Ishikawa (cell line): ENCODE results near the gene C5.

Experiments
- CEBPB ChIP-seq: IDR thresholded peaks from 2 replicates; pipeline ENCODE4 v1.6.1; 2012
- CREB1 ChIP-seq: IDR thresholded peaks from 2 replicates; pipeline ENCODE4 v1.6.1; 2012; ENCODE audit warnings: low read depth
- EGR1 ChIP-seq: IDR thresholded peaks from 2 replicates; pipeline ENCODE4 v1.6.1; 2012
- EP300 ChIP-seq: IDR thresholded peaks from 2 replicates; pipeline ENCODE4 v1.6.1; 2012; ENCODE audit warnings: borderline replicate concordance
- FOXM1 ChIP-seq: IDR thresholded peaks from 2 replicates; pipeline ENCODE4 v1.6.1; 2012; ENCODE audit warnings: low read depth, borderline replicate concordance
- NFIC ChIP-seq: IDR thresholded peaks from 2 replicates; pipeline ENCODE4 v1.6.1; 2012
- RAD21 ChIP-seq: IDR thresholded peaks from 2 replicates; pipeline ENCODE4 v1.6.1; 2012; ENCODE audit warnings: low read depth
- TAF1 ChIP-seq: IDR thresholded peaks from 2 replicates; pipeline ENCODE4 v1.6.1; 2012; ENCODE audit warnings: low read depth, mild to moderate bottlenecking
- TCF12 ChIP-seq: IDR thresholded peaks from 2 replicates; pipeline ENCODE4 v1.6.1; 2012; ENCODE audit warnings: low read depth
- TEAD4 ChIP-seq: IDR thresholded peaks from 2 replicates; pipeline ENCODE4 v1.6.1; 2012
- YY1 ChIP-seq: IDR thresholded peaks from 2 replicates; pipeline ENCODE4 v1.6.1; 2012; ENCODE audit warnings: low read depth
- ZBTB7A ChIP-seq: IDR thresholded peaks from 2 replicates; pipeline ENCODE4 v1.6.1; 2012; ENCODE audit warnings: low read depth
- TF ChIP-seq, protein P1 (sequence below): IDR thresholded peaks from 2 replicates; pipeline ENCODE4 v1.6.1; 2012; ENCODE audit warnings: low read depth, mild to moderate bottlenecking
- TF ChIP-seq, protein P2 (sequence below): IDR thresholded peaks from 2 replicates; pipeline ENCODE4 v1.6.1; 2012
- TF ChIP-seq, protein P3 (sequence below): IDR thresholded peaks from 2 replicates; pipeline ENCODE4 v1.6.1; 2012

Gene C5

DNA sequence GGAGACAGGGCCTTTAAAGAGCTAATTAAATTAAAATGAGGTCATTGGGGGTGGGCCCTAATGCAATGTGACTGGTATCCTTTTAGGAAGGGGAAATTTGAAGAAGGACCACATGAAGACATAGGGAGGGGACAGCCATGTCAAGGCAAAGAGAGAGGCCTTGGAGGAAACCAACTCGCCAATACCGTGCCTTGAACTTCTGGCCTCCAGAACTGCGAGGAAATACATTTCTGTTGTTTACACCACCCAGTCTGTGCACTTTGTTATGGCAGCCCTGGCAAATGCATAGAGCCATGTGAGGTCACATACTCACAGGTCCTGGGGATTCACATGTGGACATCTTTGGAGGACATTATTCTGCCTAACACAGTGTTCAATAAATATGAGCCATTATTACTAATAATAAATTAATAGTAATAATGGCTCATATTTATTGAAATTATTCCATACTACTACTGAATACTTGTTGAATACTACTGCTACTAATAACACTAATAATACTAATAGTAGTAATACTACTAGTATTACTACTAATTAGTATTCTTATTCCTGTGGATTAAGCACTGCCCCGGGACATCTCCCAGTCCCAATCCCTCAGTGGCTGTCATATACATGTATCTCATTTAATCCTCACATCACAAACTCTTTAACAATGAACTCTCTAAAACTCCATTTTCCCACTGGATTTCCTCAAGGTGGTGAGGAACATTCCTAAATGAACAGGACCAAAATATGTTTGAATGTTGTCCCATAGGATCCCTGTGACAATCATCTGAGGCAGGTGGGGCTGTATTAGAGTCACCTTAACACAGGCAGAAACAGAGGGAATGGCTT is 131.9 kb downstream of the C5 start:
- no peak for TF ChIP-seq RAD21
- TF ChIP-seq, protein P1, sequence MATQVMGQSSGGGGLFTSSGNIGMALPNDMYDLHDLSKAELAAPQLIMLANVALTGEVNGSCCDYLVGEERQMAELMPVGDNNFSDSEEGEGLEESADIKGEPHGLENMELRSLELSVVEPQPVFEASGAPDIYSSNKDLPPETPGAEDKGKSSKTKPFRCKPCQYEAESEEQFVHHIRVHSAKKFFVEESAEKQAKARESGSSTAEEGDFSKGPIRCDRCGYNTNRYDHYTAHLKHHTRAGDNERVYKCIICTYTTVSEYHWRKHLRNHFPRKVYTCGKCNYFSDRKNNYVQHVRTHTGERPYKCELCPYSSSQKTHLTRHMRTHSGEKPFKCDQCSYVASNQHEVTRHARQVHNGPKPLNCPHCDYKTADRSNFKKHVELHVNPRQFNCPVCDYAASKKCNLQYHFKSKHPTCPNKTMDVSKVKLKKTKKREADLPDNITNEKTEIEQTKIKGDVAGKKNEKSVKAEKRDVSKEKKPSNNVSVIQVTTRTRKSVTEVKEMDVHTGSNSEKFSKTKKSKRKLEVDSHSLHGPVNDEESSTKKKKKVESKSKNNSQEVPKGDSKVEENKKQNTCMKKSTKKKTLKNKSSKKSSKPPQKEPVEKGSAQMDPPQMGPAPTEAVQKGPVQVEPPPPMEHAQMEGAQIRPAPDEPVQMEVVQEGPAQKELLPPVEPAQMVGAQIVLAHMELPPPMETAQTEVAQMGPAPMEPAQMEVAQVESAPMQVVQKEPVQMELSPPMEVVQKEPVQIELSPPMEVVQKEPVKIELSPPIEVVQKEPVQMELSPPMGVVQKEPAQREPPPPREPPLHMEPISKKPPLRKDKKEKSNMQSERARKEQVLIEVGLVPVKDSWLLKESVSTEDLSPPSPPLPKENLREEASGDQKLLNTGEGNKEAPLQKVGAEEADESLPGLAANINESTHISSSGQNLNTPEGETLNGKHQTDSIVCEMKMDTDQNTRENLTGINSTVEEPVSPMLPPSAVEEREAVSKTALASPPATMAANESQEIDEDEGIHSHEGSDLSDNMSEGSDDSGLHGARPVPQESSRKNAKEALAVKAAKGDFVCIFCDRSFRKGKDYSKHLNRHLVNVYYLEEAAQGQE, result no peak

DNA sequence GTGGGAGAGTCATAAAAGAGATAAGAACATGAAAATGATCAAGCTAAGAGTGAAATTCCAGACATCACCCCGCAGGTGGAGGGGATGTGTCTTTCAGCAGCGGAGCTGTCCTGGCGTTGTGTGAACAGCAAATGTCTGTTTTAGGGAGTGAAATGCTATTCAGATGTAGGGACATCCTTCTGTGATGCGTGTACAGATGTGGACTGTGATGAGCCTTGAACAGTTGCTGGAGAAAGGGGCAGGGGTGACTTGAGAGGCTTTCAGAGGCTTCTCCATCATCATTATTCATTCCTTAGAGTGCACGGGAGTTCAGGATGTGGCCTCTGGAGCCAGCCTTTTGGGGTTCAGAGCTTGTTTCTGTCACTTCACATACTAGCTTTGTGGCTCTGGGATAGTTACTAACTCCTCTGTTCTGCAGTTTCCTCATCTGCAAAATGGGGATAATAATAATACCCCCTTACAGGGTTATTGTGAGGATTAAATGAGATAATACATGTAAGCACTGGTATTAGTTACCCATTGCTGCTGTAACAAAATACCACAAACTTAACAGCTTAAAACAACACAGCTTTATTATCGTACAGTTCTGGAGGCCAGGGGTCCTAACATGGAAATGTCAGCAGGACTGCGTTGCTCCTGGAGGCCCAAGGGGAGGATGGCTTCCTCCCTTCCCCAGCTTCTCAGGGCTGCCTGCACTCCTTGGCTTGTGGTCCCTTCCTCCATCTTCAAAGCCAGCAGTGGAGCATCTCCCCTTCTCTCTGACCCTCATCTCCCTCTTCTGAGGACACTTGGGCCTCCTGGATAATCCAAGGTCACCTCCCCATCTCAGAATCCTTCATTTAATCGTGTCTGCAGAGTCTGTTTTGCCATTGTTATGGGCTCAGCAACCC is 132.8 kb downstream of the C5 start:
- no peak for TF ChIP-seq YY1
- no peak for TF ChIP-seq TCF12
- TF ChIP-seq, protein P2, sequence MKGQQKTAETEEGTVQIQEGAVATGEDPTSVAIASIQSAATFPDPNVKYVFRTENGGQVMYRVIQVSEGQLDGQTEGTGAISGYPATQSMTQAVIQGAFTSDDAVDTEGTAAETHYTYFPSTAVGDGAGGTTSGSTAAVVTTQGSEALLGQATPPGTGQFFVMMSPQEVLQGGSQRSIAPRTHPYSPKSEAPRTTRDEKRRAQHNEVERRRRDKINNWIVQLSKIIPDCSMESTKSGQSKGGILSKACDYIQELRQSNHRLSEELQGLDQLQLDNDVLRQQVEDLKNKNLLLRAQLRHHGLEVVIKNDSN, result no peak
- no peak for TF ChIP-seq TEAD4
- no peak for TF ChIP-seq CEBPB
- TF ChIP-seq, protein P3, sequence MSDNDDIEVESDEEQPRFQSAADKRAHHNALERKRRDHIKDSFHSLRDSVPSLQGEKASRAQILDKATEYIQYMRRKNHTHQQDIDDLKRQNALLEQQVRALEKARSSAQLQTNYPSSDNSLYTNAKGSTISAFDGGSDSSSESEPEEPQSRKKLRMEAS, result no peak
- no peak for TF ChIP-seq FOXM1
- no peak for TF ChIP-seq EGR1
- TF ChIP-seq, protein P1, result no peak

DNA sequence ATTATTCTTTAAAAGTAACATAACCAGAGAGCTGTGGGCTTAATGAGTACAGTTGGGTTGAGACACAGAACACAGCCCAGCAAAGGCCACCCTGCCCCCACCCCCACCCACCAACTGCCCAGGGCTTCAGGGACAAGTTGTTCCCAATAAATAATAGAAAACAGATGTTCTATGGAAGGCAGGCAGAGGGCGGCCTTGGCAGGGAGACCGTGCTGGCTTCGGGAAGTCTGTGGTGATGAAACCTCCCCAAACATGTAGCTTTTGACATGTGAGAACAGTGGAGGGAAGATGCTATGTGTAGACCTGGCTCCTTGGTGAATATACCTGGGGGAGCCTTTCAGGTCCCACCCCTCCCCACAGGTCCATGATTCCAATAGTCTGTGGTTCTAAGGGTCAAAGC is 133.5 kb downstream of the C5 start:
- TF ChIP-seq EP300 (no peak), TAF1 (no peak), RAD21 (no peak), FOXM1 (no peak), EGR1 (no peak), NFIC (no peak)
- TF ChIP-seq, protein P1, result no peak

DNA sequence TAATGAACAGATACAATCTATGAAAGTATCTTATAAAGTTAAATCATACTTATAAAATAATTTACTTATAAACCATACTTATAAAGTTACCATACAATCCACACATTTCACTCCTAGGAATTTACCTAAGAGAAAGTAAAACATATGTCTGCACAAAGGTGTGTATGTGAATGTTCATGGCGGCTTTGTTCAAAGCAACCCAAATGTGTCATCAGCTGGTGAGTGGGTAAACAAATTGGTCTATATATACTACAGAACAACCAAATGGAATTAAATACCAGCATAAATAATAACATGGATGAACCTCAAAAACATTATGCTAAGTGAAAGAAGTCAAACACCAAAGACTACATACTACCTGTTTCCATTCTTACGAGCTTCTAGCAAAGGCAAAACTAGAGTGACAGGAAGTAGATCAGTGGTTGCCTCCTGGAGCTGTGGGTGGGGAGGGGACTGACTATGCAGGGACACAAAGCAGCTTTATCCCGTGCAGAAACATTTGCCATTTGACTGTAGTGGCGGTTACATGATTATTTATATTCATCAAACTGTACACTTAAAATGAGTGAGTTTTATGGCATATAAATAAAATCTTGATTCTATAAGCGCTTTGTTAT is 134.1 kb downstream of the C5 start:
- no peak for TF ChIP-seq EP300
- TF ChIP-seq CEBPB, result no peak
- TF ChIP-seq CREB1, result no peak
- TF ChIP-seq, protein P2, result no peak
- TF ChIP-seq YY1, result no peak
- TF ChIP-seq FOXM1, result no peak
- TF ChIP-seq, protein P1, result no peak
- TF ChIP-seq TEAD4, result no peak
- no peak for TF ChIP-seq TAF1
- TF ChIP-seq ZBTB7A, result no peak
- TF ChIP-seq EGR1, result no peak
- no peak for TF ChIP-seq TCF12
- TF ChIP-seq, protein P3, result no peak
- no peak for TF ChIP-seq RAD21
- TF ChIP-seq NFIC, result no peak
